HG03064 (cell line): ENCODE results near the gene INPP5J.
"Not testable (repeated sequence)": the region's sequence is repeated elsewhere in the genome, so short reads cannot be mapped to it uniquely, and the experiment has no call there.

ENCODE experiments used
- ATAC-seq: cut with Tn5 transposase; IDR thresholded peaks from one replicate; pipeline ENCODE4 v1.9.1; 2021; ENCODE audit warnings: low read depth; ENCODE audit not compliant: unreplicated experiment

The INPP5J gene

GRCh38 chr22:31099841-31100761 is 22.7 kb upstream of the INPP5J start:
- no peak for ATAC-seq

GRCh38 chr22:31100762-31101525 is 21.8 kb upstream of the INPP5J start:
- no peak for ATAC-seq

GRCh38 chr22:31102441-31103081 is 20.2 kb upstream of the INPP5J start:
- no peak for ATAC-seq

GRCh38 chr22:31103111-31103510 is 19.7 kb upstream of the INPP5J start:
- ATAC-seq: no peak

- ATAC-seq: no peak
These were observed 18.7 kb upstream of the INPP5J start for GRCh38 chr22:31103899-31104694.

GRCh38 chr22:31104869-31105268 is 17.9 kb upstream of the INPP5J start:
- no peak for ATAC-seq

GRCh38 chr22:31105282-31105929 is 17.4 kb upstream of the INPP5J start:
- no peak for ATAC-seq

GRCh38 chr22:31106001-31106571 is 16.7 kb upstream of the INPP5J start:
- no peak for ATAC-seq

GRCh38 chr22:31106731-31107177 is 16.0 kb upstream of the INPP5J start:
- ATAC-seq: no peak

- peak; percentile 72 for ATAC-seq
These were observed 15.4 kb upstream of the INPP5J start, which contains the start of gene SELENOM for GRCh38 chr22:31107178-31107893. SELENOM (minus strand) TSS chr22:31107568; CDS start chr22:31107505, 63 bp downstream.

- no peak for ATAC-seq
These were observed 14.9 kb upstream of the INPP5J start for GRCh38 chr22:31107894-31108218.

GRCh38 chr22:31112547-31113091 is 10.1 kb upstream of the INPP5J start:
- not testable (repeated sequence) for ATAC-seq

- no peak for ATAC-seq
These were observed 4.5 kb upstream of the INPP5J start for GRCh38 chr22:31118046-31118820.

GRCh38 chr22:31119026-31119717 is 3.6 kb upstream of the INPP5J start:
- ATAC-seq: no peak

GRCh38 chr22:31120230-31120629 is 2.5 kb upstream of the INPP5J start:
- no peak for ATAC-seq

GRCh38 chr22:31120642-31121041 is 2.1 kb upstream of the INPP5J start:
- ATAC-seq: no peak

- ATAC-seq: no peak
These were observed 1.4 kb upstream of the INPP5J start for GRCh38 chr22:31121403-31121802.
